ENCODE measurements around the gene HCST. TPM values are rescaled to one million over a fixed set of nuclear protein-coding genes. Genes with fewer than 3 reads are reported as not detected.
A peak's percentile ranks its signal among the peaks of the same experiment; 100 is the strongest.

HCST gene
- total RNA-seq, 6 experiments from 2014 or later, result 0.96 to 4.1 (median 1.2) TPM

DNA sequence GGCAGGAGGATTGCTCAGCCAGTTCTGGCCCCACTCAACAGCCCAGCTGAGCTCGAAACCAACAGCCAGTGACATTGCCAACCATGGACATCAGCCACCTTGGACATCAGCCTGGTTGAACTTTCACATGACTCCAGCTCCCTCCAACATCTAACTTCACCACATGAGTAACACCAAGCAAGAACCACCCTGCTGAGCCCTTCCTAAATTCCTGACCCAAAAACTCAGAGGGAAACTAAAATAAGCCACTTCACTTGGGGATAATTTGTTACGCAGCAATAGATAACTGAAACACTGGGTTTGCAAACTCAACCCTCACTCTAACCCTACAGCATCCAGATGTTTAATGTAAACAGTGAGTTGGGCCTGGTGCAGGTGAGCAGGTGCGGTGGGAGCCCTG, 23.2 kb downstream of the HCST start:
- TF ChIP-seq, protein P1, sequence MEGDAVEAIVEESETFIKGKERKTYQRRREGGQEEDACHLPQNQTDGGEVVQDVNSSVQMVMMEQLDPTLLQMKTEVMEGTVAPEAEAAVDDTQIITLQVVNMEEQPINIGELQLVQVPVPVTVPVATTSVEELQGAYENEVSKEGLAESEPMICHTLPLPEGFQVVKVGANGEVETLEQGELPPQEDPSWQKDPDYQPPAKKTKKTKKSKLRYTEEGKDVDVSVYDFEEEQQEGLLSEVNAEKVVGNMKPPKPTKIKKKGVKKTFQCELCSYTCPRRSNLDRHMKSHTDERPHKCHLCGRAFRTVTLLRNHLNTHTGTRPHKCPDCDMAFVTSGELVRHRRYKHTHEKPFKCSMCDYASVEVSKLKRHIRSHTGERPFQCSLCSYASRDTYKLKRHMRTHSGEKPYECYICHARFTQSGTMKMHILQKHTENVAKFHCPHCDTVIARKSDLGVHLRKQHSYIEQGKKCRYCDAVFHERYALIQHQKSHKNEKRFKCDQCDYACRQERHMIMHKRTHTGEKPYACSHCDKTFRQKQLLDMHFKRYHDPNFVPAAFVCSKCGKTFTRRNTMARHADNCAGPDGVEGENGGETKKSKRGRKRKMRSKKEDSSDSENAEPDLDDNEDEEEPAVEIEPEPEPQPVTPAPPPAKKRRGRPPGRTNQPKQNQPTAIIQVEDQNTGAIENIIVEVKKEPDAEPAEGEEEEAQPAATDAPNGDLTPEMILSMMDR (IDR thresholded peaks at IDR 0.05), result no peak
- no peak for DNase-seq
- no peak overlapping the region for H3K27ac Mint-ChIP-seq
- H3K36me3 Mint-ChIP-seq (ENCODE audit: low read depth), result peaks cover 10% of the 10 kb centered on the region; the same call in 1 of the 2 replicates
- H3K9me3 Mint-ChIP-seq, result peaks cover 14% of the 10 kb centered on the region
- H3K4me1 Mint-ChIP-seq (ENCODE audit: low read depth), result peaks cover 6% of the 10 kb centered on the region; the same call in 1 of the 2 replicates
- peaks cover 21% of the 10 kb centered on the region for H3K27me3 Mint-ChIP-seq (ENCODE audit: insufficient read depth)
- H3K4me3 Mint-ChIP-seq, result no peak overlapping the region

DNA sequence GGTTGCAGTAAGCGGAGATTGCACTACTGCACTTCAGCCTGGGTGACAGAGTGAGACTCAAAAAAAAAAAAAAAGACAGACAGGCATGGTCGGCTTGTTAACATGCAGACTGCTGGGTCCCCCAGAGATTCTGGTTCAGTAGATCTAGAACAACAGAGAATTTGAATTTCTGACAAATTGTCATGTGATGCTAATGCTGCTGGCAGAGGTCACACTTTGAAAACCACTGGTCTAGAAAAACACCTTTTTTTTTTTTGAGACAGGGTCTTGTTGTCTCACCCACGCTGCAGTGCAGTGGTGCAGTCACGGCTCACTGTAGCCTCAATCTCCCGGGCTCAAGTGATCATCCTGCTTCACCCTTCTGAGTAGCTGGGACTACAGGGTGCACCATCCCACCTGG, 26.2 kb downstream of the HCST start:
- peaks cover 21% of the 10 kb centered on the region for H3K4me1 Mint-ChIP-seq (ENCODE audit: low read depth)
- H3K27me3 Mint-ChIP-seq (ENCODE audit: insufficient read depth), result peaks cover 17% of the 10 kb centered on the region
- TF ChIP-seq, protein P1 (IDR thresholded peaks at IDR 0.05), result no peak
- DNase-seq, result no peak
- H3K9me3 Mint-ChIP-seq, result peaks cover 14% of the 10 kb centered on the region
- H3K27ac Mint-ChIP-seq, result no peak overlapping the region
- no peak overlapping the region for H3K4me3 Mint-ChIP-seq
- H3K36me3 Mint-ChIP-seq (ENCODE audit: low read depth), result peaks cover 10% of the 10 kb centered on the region; the same call in 1 of the 2 replicates

DNA sequence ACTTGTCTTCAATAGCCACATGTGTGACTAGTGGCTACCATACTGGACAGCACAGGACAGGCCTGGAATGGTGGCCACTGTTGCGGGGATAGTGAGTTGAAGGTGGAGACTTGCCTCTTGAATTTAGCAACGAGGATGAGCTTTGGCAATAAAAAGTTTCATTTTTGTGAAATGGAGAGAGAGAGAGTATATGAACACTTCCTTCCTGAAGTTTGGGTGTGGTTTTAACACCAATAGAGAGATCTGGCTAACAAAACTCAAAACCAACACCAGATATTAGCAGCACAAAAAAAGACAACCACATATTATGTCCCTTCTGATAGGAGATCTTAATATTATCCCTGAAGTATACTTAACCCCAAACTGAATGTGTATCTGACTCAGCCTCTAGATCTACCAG, 27.5 kb downstream of the HCST start:
- Mint-ChIP-seq H3K27me3 (ENCODE audit: insufficient read depth) (peaks cover 11% of the 10 kb centered on the region), H3K9me3 (peaks cover 14% of the 10 kb centered on the region), H3K4me1 (ENCODE audit: low read depth) (peaks cover 21% of the 10 kb centered on the region), H3K36me3 (ENCODE audit: low read depth) (peaks cover 10% of the 10 kb centered on the region; the same call in 1 of the 2 replicates), H3K4me3 (no peak overlapping the region), H3K27ac (no peak overlapping the region)
- TF ChIP-seq, protein P1 (IDR thresholded peaks at IDR 0.05), result no peak
- no peak for DNase-seq

DNA sequence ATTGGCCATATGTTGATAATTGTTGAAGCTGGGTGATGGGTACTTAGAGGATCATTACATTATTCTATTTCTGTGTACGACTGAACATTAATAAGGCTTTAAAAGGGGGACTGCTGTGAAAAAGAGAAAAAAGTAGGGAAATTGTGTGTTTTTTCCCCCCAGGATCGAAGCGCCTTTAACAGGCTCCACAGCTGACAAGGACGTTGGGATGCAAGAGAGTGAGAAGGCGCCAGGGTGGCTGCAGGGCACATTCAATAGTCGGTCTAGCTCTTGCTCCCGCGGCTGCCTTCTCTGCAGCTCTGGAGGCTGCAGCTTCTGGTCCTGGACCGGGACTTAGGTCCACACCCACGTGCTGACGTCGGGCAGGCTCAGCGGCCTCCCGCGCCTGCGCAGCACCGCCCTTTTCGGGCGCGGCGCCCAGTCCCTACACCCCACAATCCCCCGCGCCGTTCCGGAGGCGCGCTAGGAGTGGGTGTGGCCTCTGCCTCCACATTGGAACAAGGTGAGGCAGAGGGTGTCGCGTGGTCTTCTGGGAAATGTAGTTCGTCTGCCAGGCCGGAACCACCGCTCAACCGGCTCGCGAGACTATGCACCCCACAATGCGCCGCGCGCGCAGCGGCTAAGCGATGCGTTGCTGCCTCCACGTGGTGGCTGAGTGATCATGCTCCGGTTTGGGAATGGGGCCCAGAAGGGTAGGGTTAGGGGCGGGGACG, 29.0 kb downstream of the HCST start:
- Mint-ChIP-seq H3K4me1 (ENCODE audit: low read depth) (peaks cover 30% of the 10 kb centered on the region), H3K4me3 (peak overlapping the region; percentile 82), H3K27ac (peak overlapping the region; percentile 29), H3K36me3 (ENCODE audit: low read depth) (no peaks in the 10 kb centered on the region), H3K27me3 (ENCODE audit: insufficient read depth) (peaks cover 5% of the 10 kb centered on the region; the same call in 1 of the 2 replicates), H3K9me3 (no peaks in the 10 kb centered on the region)
- DNase-seq, result peak; percentile 99
- TF ChIP-seq, protein P1 (IDR thresholded peaks at IDR 0.05), result peak; percentile 87

- H3K27me3 Mint-ChIP-seq (ENCODE audit: insufficient read depth), result peaks cover under 1% of the 10 kb centered on the region; the same call in 1 of the 2 replicates
- H3K4me1 Mint-ChIP-seq (ENCODE audit: low read depth), result peaks cover 30% of the 10 kb centered on the region
- H3K9me3 Mint-ChIP-seq, result no peaks in the 10 kb centered on the region
- no peak for DNase-seq
- no peak overlapping the region for H3K27ac Mint-ChIP-seq
- no peaks in the 10 kb centered on the region for H3K36me3 Mint-ChIP-seq (ENCODE audit: low read depth)
- no peak overlapping the region; the same call in 1 of the 2 replicates for H3K4me3 Mint-ChIP-seq
- TF ChIP-seq, protein P1 (IDR thresholded peaks at IDR 0.05), result no peak; the same call in 1 of the 2 replicates
Measured at GRCh38 chr19:35931874-35932202, 29.5 kb downstream of the HCST start.

Data from HFFc6 (cell line).